PC-9 (cell line): ENCODE data around the gene FGD4. TPM values are rescaled to one million over a fixed set of nuclear protein-coding genes. Genes with fewer than 3 reads are reported as not detected.

Source experiments
- BruUV-seq: library from RNA; stranded (reverse); fragments of 400-500 nt; replicated peaks from 2 replicates; lab custom pipeline; 2021; lab: Mats Ljungman, UMichigan
- CTCF ChIA-PET: fragments of 300-600 bp; sonication (Branson Sonifier 250); formaldehyde crosslinking; loops from one replicate; lab custom pipeline; 2022; ENCODE audit warnings: antibody characterized with exemption; lab: Charles Lee
- POLR2A ChIA-PET: fragments of 300-600 bp; sonication (Branson Sonifier 250); formaldehyde crosslinking; loops from one replicate; lab custom pipeline; 2022; ENCODE audit warnings: antibody characterized with exemption; ENCODE audit not compliant: unreplicated experiment; lab: Charles Lee
- DNase-seq, 2 experiments: peaks; one replicate each; pipeline versions ENCODE4 v3.0.0 to v3.0.0-alpha.2; 2015 to 2022; ENCODE audit warnings: mixed read lengths in 1 of 2
- H2AFZ ChIP-seq: fragments of 200-600 bp; sonication (generic); 2 replicates; pipeline ENCODE4 v1.8.1; 2017; ENCODE audit warnings: antibody characterized with exemption
- H3F3A ChIP-seq: fragments of 200-600 bp; sonication (generic); 2 replicates; pipeline ENCODE4 v1.8.1; 2017; ENCODE audit warnings: antibody characterized with exemption, mild to moderate bottlenecking, low read depth; ENCODE audit not compliant: insufficient read depth
- H3K27ac ChIP-seq: fragments of 200-600 bp; sonication (generic); 2 replicates; pipeline ENCODE4 v1.6.1; 2016; ENCODE audit warnings: mixed run types
- H3K27me3 ChIP-seq: fragments of 200-600 bp; sonication (generic); 2 replicates; pipeline ENCODE4 v1.6.1; 2016; ENCODE audit warnings: low read depth, mixed run types; ENCODE audit not compliant: insufficient read depth
- H3K36me3 ChIP-seq: fragments of 200-600 bp; sonication (generic); 2 replicates; pipeline ENCODE4 v1.6.1; 2016; ENCODE audit warnings: low read depth, mixed run types
- H3K4me1 ChIP-seq: fragments of 200-600 bp; sonication (generic); replicated peaks from 2 replicates; pipeline ENCODE4 v1.6.1; 2016; ENCODE audit warnings: mixed run types; ENCODE audit not compliant: insufficient read depth
- H3K4me2 ChIP-seq: fragments of 200-600 bp; sonication (generic); 2 replicates; pipeline ENCODE4 v1.6.1; 2017; ENCODE audit warnings: mixed run types
- H3K4me3 ChIP-seq: fragments of 200-600 bp; sonication (generic); 2 replicates; pipeline ENCODE4 v1.6.1; 2016; ENCODE audit warnings: mixed run types
- H3K79me2 ChIP-seq: fragments of 200-600 bp; sonication (generic); 2 replicates; pipeline ENCODE4 v1.6.1; 2017; ENCODE audit warnings: low read depth, mixed run types
- H3K9me2 ChIP-seq: fragments of 200-600 bp; sonication (generic); 2 replicates; pipeline ENCODE4 v1.8.1; 2017; ENCODE audit warnings: mild to moderate bottlenecking; ENCODE audit not compliant: insufficient read depth
- H3K9me3 ChIP-seq: fragments of 200-600 bp; sonication (generic); 2 replicates; pipeline ENCODE4 v1.8.1; 2016; ENCODE audit warnings: low read depth; ENCODE audit not compliant: insufficient read depth
- H4K20me1 ChIP-seq: fragments of 200-600 bp; sonication (generic); 2 replicates; pipeline ENCODE4 v1.8.1; 2017; ENCODE audit not compliant: insufficient read depth
- EZH2 ChIP-seq: fragments of 200-600 bp; sonication (generic); IDR thresholded peaks from 2 replicates; pipeline ENCODE4 v1.8.0; 2017; ENCODE audit warnings: antibody characterized with exemption, low read depth
- intact Hi-C: fragments of 100-400 bp; cut with micrococcal nuclease; formaldehyde crosslinking; loops from one replicate; pipeline ENCODE4 v1.10.0; 2022; ENCODE audit not compliant: unreplicated experiment
- total RNA-seq: library from RNA; stranded (reverse); gene quantifications from 2 replicates; pipeline ENCODE4 v1.2.3, GENCODE V29; 2021
- TF ChIP-seq, protein P1 (sequence below): fragments of 200-600 bp; sonication (generic); conservative IDR thresholded peaks from 2 replicates; pipeline ENCODE4 v1.6.1; 2017; ENCODE audit warnings: mixed run types, antibody characterized with exemption, mild to moderate bottlenecking, moderate library complexity

The FGD4 gene
- total RNA-seq, 1 experiment from 2014 or later = 28.3 TPM

DNA sequence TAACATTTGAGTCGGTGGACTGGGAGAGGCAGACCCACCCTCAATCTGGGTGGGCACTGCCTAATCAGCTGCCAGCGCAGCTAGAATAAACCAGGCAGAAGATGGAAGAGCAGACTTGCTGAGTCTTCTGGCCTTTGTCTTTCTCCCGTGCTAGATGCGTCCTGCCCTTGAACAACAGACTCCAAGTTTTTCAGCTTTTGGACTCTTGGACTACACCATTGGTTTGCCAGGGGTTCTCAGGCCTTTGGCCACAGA, 252.5 kb downstream of the FGD4 start:
- intact Hi-C loops = no loop called here
- no peak overlapping the region for H3K4me2 ChIP-seq
- H3K36me3 ChIP-seq = no peaks in the 10 kb centered on the region
- no TSS peak for BruUV-seq
- no peaks in the 10 kb centered on the region for H3K27me3 ChIP-seq
- peaks cover 15% of the 10 kb centered on the region for H3K4me1 ChIP-seq
- CTCF ChIA-PET = no interaction called here
- H3K4me3 ChIP-seq = no peak overlapping the region
- H3F3A ChIP-seq = peaks cover 10% of the 10 kb centered on the region; the same call in 1 of the 2 replicates
- no peaks in the 10 kb centered on the region for H3K79me2 ChIP-seq
- H3K9me2 ChIP-seq = no peaks in the 10 kb centered on the region
- no peaks in the 10 kb centered on the region for H4K20me1 ChIP-seq
- TF ChIP-seq, protein P1, sequence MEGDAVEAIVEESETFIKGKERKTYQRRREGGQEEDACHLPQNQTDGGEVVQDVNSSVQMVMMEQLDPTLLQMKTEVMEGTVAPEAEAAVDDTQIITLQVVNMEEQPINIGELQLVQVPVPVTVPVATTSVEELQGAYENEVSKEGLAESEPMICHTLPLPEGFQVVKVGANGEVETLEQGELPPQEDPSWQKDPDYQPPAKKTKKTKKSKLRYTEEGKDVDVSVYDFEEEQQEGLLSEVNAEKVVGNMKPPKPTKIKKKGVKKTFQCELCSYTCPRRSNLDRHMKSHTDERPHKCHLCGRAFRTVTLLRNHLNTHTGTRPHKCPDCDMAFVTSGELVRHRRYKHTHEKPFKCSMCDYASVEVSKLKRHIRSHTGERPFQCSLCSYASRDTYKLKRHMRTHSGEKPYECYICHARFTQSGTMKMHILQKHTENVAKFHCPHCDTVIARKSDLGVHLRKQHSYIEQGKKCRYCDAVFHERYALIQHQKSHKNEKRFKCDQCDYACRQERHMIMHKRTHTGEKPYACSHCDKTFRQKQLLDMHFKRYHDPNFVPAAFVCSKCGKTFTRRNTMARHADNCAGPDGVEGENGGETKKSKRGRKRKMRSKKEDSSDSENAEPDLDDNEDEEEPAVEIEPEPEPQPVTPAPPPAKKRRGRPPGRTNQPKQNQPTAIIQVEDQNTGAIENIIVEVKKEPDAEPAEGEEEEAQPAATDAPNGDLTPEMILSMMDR = no peak
- no peak for TF ChIP-seq EZH2
- DNase-seq = no peak
- no peak overlapping the region for H3K27ac ChIP-seq
- H3K9me3 ChIP-seq = no peaks in the 10 kb centered on the region
- POLR2A ChIA-PET = no interaction called here
- no peak overlapping the region for H2AFZ ChIP-seq

GRCh38 chr12:32659908-32660440, 260.6 kb downstream of the FGD4 start:
- no peaks in the 10 kb centered on the region for H3K36me3 ChIP-seq
- no TSS peak for BruUV-seq
- intact Hi-C loops = no loop called here
- CTCF ChIA-PET = interaction anchor here (0.6 kb wide), 1 partner anchor 268 kb away, joined by 5 read pairs; no protein-coding TSS in a partner anchor
- TF ChIP-seq EZH2 = no peak
- TF ChIP-seq, protein P1 = no peak
- no peak overlapping the region for H3K4me3 ChIP-seq
- H3K4me1 ChIP-seq = no peaks in the 10 kb centered on the region
- no peak overlapping the region for H2AFZ ChIP-seq
- no peaks in the 10 kb centered on the region for H3K79me2 ChIP-seq
- no peaks in the 10 kb centered on the region for H3K9me3 ChIP-seq
- no peaks in the 10 kb centered on the region for H3K27me3 ChIP-seq
- no peak for DNase-seq
- no peaks in the 10 kb centered on the region for H4K20me1 ChIP-seq
- no peaks in the 10 kb centered on the region for H3K9me2 ChIP-seq
- no peak overlapping the region for H3K27ac ChIP-seq
- H3K4me2 ChIP-seq = no peak overlapping the region
- H3F3A ChIP-seq = peaks cover 5% of the 10 kb centered on the region; the same call in 1 of the 2 replicates
- POLR2A ChIA-PET = no interaction called here

- Histone ChIP-seq H3K9me2 (no peaks in the 10 kb centered on the region), H4K20me1 (no peaks in the 10 kb centered on the region), H3F3A (peaks cover 5% of the 10 kb centered on the region; the same call in 1 of the 2 replicates), H3K27ac (no peak overlapping the region), H3K36me3 (no peaks in the 10 kb centered on the region), H3K4me1 (no peaks in the 10 kb centered on the region), H2AFZ (no peak overlapping the region), H3K9me3 (no peaks in the 10 kb centered on the region), H3K4me3 (no peak overlapping the region), H3K27me3 (no peaks in the 10 kb centered on the region), H3K79me2 (no peaks in the 10 kb centered on the region), H3K4me2 (no peak overlapping the region)
- ChIA-PET CTCF (no interaction called here), POLR2A (no interaction called here)
- BruUV-seq = no TSS peak
- no peak for TF ChIP-seq EZH2
- TF ChIP-seq, protein P1 = no peak
- DNase-seq = no peak
- intact Hi-C loops = no loop called here
Measured at GRCh38 chr12:32661706-32662105, 262.3 kb downstream of the FGD4 start.
